Stimulated activated CD4-positive, alpha-beta T cell treated with anti-CD3 and anti-CD28 coated beads, Interleukin-4, amount 100 ng/mL, for 1 hour (primary cell): ENCODE measurements around the gene ZNF790.
"Not testable (repeated sequence)": the region's sequence is repeated elsewhere in the genome, so short reads cannot be mapped to it uniquely, and the experiment has no call there.

Experiments used
- DNase-seq: peaks from one replicate; pipeline ENCODE4 v3.0.0-alpha.2; 2020

Gene ZNF790

DNA sequence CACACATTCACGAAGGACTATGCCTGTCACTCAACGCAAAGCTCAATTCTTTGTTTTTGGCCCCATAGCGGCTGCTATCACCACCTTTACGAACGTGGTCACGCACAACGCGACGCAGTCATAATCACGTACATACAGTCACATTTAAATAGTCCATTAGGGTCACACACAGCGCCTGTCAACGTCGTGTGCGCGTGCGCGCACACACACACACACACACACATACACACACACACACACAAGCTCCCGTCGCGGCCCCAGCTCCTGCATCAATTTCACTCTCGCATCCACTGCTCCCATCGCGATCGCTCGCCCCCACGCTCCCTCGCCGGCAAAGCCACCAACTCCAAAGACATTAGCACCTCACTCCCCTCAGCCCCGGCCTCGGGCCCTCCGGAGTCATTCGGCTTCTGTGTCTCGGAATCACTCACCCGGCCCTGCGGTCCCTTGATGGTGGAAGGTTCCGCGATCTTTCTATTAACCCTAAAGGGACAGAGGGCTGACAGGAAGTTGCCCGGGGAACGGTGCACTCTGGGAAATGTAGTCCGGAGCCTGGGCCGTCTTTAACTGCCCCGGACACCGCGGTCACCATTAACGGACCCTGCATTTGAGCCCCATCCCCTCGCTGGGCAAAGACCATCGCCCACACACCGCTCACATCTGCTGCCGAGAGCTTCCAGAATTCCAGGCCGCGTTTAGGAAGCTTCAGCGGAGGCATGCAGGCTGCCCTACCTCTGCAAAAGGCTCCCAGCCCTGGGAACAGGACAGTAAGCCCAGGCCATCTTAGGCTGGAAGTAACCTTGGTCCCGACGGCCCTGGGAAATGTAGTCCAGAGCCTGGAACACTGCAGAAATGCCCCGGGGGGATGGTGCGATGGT, at the start of gene ZNF790:
Gene ZNF790 (minus strand): TSS at position 482 of the 878 bp plus-strand sequence. CDS start 12,768 bp downstream, outside the sequence.
- DNase-seq, result peak; percentile 79

DNA sequence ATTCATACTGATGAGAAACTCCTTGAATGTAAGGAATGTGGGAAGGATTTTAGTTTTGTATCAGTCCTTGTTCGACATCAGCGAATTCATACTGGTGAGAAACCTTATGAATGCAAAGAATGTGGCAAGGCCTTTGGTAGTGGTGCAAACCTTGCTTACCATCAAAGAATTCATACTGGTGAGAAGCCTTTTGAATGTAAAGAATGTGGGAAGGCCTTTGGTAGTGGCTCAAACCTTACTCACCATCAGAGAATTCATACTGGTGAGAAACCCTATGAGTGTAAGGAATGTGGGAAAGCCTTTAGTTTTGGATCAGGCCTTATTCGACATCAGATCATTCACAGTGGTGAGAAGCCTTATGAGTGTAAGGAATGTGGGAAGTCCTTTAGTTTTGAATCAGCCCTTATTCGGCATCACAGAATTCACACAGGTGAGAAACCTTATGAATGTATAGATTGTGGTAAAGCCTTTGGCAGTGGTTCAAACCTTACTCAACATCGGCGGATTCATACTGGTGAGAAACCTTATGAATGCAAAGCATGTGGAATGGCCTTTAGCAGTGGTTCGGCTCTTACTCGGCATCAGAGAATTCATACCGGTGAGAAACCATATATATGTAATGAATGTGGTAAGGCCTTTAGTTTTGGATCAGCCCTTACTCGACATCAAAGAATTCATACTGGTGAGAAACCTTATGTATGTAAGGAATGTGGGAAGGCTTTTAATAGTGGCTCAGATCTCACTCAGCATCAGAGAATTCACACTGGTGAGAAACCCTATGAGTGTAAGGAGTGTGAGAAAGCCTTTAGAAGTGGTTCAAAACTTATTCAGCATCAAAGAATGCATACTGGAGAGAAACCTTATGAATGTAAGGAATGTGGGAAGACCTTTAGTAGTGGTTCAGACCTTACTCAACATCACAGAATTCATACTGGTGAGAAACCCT, 39.1 kb upstream of the ZNF790 start:
- no peak for DNase-seq

DNA sequence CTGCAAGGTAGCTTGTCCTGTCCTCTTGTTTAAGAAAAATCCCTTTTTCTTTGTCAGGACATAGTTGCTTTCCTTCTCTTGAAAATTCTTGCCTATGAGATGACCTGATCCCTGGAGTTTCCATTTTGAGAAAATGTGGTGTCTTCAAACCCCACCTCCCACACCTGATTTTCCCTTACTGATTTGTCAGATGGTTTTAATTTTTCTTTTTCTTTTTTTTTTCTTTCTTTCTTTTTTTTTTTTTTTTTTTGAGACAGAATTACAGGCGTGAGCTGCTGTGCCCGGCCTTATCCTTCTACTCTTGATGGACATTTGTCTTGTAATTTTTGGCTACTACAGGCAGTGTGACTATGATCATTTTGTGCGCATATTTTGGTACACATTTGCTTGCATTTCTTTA, 13.7 kb upstream of the ZNF790 start:
- DNase-seq, result no peak

DNA sequence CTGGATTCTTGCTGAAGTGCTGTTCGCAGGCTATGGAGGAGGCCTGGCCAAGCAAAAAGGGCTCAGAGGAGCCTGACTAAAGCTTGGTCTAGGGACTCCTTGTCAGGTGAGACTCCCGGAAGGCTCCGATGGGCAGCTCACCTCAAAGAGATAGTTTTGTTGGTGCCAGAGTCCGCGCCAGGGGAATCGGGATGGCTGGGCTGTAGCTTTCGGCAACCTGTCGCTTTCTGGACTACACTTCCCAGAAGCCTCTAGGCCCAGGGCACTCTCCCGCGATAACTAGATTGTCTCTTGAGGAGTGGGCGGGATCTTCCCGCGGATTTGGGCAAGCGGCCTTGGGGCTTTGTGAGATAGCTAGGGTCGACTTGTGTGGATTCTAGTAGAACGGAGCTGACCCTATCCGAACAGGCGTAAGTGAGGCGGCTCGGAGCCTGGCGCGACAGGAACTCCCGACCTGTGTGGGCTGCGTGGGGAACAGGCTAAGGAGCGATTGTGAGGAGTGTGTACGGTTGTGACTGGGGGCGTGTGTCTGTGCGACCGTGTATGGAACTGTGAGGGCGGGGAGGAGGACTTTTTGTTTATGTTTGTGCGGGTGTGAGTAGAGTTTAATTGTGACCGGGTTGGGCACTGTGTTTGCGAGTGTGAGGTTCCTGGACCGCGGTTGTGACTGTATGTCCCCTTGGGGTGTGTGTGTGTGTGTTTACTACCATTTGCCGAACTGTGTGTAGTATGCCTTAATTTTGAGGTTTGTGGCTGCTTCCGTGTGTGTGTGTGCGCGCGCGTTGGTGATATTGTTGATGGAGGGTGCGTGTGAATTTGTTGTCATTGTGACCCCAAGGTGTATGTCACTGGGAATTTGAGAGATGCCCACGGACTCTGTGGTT, 12.6 kb upstream of the ZNF790 start, which contains the start of gene ZNF345:
Gene ZNF345 (plus strand): TSS at position 318 of the 884 bp plus-strand sequence. CDS start 25,955 bp downstream, outside the sequence.
- DNase-seq, result peak; percentile 76

DNA sequence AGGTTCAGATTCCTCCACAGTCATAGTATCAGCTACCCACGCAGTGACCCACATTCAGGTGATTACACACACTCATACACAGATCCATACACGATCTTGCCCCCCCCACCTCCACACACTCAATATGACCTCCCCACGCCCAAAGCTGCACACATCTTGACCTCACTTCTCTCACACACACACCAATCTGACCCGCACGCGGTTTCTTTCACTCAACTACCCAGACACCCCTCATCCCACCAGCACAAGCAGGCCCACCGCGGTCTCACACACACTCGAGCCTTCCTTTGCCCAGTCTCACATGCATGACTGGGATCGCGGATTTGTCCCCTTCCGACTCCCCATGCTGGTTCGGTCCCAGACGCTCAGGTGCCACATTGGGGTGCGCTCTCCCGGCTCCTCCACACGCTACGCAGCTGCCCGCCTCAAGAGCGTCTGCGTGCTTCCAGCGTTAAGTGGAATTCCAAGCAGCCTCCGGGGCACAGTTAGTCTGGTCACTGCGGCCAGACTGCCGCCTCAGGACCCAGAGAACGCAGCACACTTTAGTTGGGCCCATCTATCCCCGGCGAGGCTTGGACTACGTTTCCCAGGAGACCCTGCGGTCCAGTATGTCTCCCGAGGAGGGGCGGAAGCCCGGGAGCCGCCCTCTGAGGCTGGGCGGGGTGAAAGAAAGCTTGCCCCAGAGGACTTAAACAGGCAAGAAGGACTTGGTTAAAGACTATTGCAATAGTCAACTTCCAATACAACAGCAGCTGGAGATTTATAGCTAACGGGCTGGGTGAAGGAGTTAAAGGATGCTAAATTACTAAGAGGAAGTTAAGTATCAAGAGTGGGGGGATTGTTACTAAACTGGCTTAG, 11.7 kb upstream of the ZNF790 start:
- peak; percentile 89 for DNase-seq

DNA sequence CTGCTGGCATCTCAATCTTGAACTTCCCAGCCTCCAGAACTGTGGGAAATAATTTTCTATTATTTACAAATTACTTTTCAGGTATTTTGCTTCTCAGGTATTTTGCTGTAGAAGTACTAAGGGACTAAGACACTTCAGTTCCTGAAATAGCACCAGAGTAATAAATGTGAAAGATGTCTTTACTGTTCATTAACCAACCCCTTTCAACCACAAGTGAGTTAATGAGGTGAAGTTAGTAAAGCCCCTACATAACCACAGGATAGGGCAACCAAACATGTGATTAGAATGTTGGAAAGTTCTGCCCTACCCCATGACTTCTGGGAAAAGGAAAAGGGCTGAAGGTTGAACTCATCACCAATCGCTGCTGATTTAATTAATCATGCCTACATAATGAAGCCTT, 9.8 kb upstream of the ZNF790 start:
- no peak for DNase-seq

DNA sequence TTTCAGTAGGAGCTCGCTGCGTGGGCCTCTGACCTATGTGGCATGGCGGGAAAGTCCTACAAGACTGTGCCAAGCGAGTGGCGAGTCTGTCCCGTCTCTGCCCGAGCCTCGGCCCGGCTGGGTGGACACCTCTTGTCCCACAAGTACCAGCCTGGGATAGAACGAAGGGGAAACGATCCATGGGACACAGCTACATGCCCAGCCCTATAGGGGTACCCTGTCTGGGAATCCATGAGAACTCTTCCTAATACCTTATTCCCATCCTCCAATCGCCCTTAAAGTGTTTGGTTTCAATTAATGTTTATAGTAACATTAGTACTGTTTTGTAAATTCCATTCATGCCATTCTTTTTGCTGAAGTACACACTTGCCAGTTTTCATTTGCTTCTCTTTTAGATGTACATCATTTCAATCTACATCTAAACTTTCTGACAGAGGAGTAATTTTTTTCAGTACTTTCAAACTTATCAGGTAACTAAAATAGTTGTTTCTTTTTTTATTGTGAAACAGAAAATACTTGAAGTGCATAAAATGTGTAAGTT, 667 bp upstream of the ZNF790 start:
- no peak for DNase-seq

DNA sequence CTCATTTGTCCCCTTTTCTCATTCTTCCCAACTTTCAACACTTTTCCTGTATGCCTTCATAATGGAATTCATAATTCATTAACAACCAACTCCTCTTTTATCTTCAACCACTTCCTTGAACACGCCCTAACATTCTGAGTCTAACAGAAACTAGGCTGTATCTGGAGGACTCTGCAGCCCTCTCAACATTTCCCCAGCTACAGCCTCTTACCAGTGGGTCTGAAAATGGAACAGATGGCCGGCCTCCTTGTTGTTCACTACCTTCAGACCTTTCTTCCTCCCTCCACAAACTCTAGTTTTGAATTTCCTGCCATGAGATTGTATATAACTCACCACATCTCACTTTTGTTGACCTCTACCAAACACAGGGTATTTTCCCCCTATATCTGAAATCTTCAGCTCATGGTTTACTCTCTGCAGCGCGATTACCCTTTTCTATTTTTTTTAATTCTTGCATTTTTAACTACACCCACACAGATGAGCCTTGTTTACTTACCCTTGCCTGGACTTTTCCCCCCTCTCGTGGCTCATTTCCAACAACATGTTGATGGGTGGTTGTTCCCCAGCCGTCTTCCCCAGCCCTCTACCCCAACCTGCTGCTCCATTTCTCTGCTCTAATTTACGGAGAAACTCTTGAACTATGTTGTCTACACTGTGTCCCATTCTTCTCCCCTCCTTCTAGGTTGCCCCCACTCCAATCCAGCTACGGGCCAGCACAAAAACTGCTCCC, 846 bp downstream of the ZNF790 start:
- no peak for DNase-seq

DNA sequence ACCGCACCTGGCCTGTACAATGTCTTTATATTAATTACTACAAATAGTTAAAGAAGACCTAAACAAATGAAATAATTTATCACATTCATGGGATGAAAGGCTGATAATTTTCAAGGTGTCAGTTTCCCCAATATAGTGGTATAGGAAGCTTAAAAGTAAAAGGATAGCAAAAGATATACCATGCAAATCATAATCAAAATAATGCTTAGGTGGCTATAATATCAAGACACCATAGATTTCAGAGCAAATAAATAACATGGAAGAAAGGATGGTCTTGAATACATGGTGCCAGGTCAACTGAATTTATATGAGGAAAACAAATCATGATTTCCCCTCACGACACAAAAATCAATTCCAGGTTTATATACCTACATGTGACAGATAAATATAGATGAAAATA, 4.8 kb downstream of the ZNF790 start:
- no peak for DNase-seq

DNA sequence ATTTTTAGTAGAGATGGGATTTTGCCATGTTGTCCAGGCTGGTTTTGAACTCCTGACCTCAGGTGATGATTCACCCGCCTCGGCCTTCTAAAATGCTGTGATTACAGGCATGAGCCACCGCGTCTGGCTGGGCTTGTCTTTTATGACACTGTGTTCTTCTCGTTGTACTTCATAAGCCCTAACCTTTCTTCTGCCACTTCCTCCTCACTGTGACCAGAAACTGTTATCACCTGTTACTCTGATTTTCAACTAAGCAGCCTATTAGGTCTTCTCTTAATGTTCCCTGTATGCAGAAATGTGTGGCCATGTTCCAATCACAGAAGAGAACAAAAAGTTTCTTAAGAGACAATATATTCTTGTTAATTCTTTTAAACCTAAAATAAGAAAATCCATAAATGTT, 16.4 kb downstream of the ZNF790 start:
- DNase-seq, result no peak

DNA sequence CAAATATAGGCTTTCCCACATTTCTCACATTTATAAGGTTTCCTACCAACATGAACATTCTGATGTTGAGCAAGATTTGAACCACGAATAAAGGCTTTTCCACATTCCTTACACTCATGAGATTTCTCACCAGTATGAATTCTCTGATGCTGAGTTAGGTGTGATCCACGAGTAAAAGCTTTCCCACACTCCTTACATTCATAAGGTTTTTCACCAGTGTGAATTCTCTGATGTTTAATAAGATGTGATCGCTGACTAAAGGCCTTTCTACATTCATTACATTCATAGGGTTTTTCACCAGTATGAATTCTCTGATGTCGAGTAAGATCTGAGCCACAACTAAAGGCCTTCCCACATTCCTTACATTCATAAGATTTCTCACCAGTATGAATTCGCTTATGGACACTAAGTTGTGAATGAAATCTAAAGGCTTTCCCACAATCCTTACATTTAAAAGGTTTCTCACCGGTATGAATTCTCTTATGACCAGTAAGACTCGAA, 19.0 kb downstream of the ZNF790 start:
- DNase-seq, result no peak

DNA sequence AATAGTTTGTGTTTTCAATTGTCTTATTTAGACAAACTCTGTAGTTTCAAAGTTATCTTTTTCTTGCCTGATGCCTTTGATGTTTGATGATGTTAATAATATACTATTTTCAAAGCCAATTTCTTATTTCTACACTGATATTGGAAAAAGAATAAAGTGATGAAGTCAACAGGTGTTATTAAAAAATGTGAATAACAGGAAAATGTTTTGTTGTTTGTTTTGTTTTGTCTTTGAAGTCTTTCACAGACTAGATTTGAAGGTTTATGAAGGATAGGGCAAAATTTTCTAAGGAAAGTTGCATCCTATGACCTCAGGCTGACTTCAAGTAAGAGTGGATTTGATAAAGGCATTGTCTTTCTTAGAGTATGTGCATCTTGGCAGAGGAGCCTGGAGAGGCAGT, 31.2 kb downstream of the ZNF790 start:
- DNase-seq, result no peak

DNA sequence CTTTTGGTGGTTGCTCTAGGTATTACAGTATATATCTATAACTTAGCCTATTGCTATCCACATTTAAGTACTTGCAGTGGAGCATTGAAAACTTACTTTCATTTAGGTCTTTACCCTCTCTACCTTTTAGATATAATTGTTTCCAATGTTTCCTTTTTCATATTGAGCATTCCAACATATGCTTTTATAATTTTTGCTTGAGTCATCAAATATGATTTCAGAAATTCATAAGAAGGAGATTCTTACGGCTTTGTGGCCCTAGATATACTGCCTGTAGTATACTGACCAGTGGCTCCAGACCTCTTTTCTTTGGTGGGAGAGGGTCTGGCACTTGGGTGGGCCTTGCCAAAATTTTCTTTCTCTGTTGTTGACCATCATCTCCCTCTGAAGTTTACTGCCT, 32.8 kb downstream of the ZNF790 start:
- DNase-seq, result no peak

DNA sequence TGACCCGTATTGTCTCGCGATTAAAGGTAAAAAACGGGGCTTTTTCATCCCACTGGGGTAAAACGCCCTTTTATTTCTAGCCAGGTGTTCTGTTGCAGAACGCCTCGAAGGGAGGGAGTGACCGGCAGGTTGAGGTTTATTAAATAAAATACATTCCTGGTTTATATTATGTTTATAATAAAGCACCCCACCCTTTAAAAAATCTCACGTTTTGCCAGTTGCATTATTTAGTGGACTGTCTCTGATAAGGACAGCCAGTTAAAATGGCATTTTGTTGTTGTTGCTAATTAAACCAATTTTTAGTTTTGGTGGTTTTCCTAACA, 40.4 kb downstream of the ZNF790 start:
- DNase-seq, result no peak

DNA sequence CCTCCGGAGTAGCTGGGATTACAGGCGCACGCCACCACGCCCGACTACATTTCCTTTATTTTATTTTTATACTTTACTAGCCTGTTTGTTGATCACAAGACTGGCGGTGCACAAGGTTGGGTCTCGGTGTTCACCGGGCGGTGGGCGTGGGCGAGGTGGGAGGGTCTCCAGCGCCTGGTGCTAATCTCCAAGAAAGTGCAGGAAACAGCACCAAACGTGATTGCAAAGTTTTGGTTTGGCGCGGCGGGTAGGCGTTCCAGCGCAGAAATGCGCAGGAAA, 41.5 kb downstream of the ZNF790 start:
- no peak for DNase-seq

DNA sequence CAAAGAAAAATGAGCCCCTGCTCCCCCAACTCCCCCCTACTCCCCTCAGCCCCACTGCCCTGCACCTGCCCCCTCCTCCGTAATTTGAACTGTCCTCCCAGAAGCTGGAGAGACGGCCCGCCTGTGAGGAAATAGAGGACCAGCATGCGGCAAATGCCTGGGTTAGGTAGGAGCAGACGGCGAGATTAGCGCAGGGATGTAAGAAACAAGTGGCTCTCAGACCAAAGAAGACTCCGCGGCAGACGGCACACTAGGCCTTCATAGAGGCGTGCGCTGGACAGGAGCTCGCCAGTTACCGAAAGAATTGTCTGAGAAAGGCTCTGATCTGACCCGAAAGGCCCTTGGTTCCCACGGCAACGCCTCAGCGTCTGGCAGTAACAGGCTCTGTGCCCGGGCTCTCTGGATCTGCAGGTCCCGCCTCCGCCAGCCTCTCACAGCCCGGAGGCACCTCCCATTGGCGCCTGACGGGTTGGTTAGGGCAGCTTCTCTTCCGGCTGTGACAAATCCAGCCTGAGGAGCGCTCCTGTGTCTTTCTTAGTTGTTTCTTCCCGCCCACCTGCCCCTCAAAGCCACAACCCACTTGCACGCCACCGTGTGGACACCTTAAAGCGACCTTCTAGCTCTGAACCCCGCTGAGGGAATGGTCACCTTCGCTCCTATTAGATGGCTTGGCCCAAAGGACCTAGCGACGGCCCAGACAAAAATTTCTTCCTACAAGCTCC, 46.6 kb downstream of the ZNF790 start:
- DNase-seq, result not testable (repeated sequence)

DNA sequence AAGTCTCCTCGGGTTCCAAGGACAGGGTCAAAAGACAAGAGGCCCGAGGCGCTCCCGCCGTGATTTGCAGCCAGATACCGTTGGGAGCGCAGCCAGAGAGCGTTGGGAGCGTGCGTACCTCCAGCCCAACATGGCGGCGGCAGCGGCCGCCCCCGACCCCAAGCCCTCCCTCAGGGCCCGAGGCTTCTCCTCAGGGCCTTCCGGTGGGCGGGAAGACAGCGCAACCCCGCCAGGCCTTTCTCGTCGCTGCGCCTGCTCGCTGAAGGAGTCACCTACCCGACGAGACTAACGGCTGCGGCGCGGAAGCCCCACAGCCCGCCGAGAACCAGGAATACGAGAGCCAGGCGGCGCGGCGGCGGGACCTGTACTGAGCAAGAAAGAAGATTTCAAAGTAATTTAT, 62.4 kb downstream of the ZNF790 start:
- no peak for DNase-seq

DNA sequence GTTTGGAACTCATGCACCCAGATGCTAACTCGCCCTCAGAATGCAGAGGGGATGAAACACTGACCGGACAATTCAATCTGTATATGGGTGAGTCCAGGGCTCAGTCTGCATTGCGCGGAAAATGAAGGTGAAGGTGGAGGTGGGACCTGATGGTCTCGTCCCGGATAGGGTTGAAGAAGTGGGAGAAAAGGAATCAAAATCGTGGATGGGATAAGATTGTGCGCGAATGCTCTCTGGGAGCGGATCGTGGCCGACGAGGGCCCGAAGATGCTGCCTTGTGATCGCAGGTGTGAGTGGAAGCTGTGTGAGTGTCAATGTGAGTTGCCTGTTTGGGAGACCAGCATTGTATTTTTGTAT, 65.0 kb downstream of the ZNF790 start:
- DNase-seq, result no peak

DNA sequence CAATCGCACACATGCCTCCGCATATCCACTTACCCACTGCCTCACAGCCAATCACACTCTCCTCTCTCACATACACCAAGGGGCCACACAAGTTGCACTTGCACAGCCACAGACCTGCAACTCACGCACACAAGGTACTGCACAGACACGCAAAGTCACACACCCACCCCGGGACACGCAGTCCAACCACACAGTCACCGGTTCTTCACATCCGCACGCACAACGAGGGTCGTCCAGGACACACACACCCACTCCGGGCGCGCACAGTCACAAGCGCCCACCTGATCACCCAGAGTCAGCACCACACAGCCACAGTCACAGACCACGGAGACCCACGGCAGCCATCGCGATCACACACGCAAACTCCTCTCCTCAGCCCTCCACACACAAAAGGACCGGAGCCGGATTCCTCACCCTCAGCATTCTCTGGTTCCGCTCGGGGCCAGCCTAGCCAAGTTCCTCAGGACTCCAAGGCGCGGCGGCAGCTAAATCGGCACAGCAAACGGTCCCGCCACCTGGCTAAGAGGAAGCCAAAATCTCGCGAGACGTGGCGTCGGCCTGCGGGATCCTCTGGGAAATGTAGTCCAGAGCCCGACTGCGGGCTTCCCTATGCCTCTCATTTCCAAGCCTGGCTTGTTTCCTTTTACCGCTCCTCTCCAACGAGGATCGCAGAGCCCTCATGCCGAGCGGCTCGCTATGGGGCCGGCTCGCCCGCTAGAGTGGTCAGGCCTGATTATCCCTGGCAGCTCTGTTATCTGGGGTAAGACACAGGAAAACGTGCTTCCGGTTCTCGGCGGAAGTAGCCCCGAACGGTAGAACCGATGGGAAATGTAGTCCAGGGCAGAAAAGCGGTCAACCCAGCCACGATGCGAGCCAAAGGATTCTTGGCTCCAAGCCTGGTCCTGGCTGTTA, 65.6 kb downstream of the ZNF790 start, which contains the start of gene ZNF850:
Gene ZNF850 (minus strand): TSS at position 497 of the 912 bp plus-strand sequence. CDS start 10,201 bp downstream, outside the sequence.
- DNase-seq, result peak; percentile 93
